Stimulated activated CD8-positive, alpha-beta memory T cell treated with anti-CD3 and anti-CD28 coated beads, Interleukin-7, amount 100 ng/mL, for 4 hours (primary cell): Measurements from ENCODE around the gene HNRNPAB.
"Not testable (repeated sequence)": the region's sequence is repeated elsewhere in the genome, so short reads cannot be mapped to it uniquely, and the experiment has no call there.

ENCODE experiments used
- DNase-seq, 2 donors: peaks; one replicate each; pipeline ENCODE4 v3.0.0-alpha.2; 2020; ENCODE audit warnings: low read depth in 2 of 2

The HNRNPAB gene

DNA sequence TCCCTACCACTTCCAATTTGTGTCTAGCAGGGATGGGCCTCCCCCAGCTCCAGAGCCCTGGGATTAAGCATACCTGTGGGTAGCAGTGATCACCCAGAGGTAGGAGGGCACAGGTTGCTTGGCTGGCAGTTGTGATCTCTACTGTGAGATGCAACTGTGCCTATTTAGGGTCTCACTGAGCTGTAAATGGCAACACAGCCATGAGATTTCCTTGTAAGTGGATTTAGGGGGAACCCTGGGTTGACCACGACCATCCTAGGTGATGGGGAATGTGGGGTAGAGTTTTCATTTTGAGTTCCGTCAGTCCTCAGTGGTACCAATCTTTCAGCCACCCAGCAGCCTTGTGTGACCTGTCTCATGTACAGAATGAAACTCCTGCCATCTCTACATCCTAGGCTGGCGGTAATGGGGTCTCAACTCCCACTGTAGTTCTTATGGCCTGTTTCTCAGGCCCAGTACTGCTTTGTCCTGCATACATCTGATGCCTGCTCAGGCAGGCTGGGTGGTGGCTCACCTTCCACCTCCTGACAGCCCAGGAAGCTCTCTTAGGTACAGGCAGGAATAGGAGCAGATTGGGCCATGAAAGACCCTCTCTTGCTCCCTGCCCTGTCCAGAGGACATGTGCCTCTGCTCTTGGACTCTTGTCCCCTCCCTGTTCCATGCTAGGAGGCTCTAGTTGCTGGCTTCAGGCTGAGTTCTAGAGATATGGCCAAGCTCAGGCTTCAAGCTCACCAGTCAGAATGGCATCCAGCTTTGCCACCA, 8.1 kb downstream of the HNRNPAB start:
- no peak for DNase-seq

DNA sequence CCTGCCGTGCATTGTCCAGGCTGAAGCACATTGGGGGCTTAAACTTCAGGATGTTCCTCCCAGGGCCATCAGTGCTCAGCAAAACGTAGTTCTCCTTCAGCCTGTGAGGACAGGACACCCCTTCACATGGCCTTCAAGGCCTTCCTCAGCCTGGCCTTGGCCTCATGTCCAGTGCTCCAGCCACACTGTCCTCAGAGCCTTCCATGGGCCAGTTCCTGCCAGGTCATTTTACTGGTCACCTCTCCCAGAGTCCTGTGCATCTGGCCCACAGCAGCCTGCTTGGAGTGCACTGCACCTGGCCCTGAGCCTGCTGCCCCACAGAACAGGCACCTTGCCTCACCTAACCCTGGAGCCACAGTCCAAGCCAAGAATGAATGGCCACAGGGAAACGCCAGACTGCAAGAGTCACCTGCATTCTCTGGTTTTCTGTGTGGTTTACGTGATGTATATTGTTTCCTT, 8.7 kb downstream of the HNRNPAB start:
- DNase-seq = no peak

DNA sequence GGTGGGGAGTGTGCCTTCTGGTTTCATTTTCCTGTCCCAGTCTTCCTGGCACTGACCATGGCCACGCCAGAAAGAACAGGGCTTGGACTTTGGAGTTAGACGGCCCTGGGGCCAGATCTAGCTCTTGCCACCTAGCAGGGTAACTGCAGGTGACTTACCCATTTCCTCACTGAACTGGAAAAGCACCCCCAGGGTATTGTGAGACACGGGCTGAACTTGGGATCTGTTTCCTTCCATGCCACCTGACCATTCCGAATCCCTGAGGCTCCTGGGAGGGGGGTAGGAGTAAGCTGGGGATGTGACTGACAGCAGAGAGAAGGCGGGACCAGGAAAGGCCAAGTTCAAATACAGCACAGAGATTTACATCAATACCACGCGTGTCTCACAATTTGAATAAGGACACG, 9.4 kb downstream of the HNRNPAB start:
- DNase-seq = no peak

DNA sequence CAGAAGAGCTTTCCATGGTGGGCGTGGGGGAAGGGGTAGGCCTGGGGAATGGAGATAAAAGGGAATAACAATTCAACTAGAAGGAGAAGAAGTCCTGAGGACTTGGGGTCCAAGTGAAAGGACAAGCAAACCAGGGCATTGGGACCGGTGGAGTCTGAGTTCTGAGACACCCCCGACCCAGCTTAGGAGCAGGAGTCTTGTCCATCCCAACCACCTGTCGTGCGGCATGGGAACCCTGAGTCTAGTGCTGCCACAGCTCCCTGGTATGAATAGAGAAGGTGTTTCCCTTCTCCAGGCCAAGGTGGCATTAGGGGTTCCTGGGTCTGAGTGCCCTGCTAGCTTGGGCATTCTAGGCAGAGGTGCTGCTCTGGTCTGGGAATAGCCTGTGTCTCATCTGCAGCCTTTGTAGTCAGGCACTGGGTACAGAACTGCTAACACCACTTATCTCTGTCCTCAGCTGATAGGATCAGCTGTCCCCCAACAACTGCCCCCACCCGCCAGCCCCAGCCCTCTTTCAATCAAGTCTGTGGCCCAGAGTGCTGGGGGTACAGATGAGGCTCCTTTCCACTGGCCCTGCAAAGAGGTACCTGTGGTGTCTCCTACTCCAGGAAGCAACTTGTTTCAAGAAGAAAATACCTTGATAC, 9.9 kb downstream of the HNRNPAB start:
- DNase-seq = no peak

DNA sequence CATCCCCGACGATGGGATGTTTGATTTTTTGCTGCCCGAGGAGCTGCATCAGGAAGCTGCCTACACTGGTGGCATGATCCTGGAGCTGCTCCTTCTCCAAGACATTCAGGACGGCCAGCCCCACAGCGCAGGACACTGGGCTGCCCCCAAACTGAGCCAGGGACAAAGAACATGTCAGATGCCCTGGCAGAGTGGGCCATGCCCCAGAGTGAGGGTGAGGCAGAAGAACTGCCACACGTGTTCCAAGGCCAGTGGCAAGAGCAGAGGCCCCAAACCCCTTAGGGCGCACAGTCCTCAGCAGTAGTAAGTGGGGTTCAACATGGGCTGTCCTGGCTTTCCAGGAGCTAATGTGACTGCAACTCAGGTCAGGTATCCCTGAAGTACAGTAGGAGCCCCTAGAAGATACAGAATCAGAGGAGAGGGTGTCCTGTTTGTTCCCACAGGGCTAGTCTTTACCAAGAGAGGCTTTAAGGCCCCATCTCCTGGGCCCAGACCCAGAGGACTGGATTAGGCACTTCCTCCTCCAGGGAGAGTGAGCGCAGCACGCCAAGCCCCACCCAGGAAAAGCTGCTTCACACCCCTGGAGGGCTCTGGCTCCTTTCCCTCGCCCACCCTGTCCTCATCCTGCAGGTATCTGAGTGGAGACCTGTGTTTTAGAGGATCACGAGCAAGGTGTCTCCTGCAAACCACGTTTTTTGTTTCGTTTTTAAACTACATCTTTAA, 11.1 kb downstream of the HNRNPAB start:
- DNase-seq = no peak

DNA sequence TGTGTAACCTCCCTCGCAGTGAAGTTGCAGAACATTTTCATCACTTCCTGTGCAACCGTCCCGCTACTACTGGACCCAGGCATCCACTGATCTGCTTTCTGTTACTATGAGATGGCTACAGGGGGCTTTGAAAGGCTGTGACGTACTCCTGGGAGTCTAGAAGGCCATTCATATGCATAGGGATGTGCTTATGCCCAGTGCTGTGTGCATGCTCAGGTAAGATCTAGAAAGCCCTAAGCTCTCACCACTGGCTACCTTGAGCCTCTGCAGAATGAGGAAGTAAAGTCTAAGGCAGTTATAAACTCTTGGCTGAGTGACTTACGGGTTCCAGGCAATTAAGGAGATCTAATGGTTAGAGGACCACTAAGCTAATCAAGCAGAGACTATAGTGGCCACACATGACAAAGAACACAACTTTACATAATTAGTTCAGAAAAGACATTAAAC, 11.8 kb downstream of the HNRNPAB start:
- DNase-seq = no peak

DNA sequence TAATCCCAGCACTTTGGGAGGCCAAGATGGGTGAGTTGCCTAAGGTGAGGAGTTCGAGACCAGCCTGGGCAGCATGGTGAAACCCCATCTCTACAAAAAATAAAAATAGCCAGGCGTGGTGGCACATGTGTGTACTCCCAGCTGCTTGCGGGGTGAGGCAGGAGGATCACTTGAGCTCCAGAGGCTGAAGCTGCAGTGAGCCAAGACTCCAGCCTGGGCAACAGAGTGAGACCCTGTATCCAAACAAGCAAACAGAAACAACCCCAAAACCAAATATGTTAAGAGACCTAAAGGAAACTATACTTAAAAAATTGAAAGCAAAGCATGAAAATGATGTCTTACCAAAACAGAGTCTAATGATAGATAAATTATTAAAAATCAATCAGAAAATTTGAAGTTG, 12.4 kb downstream of the HNRNPAB start:
- DNase-seq = no peak

DNA sequence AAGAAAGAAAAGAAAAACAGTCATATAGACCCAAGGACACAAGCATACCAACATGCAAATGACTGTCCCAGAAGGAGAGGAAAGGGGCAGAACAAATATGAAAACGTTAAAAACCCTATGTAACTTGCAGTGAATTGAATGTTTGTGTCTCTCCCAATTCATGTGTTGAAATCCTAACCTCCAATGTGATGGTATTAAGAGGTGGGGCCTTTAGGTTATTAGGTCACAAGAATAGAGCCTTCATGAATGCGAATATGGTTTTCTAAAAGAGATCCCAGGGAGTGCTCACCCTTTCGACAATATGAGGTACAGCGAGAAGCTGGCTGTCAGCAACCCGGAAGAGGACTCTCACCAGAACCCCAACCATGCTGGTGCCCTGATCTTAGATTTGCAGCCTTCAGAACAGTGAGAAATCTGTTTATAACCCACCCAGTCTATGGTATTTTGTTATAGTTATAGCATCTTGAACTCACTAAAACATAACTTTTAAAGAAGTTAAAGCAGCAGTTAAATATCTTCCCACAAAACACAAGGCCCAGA, 14.0 kb downstream of the HNRNPAB start:
- DNase-seq = no peak

DNA sequence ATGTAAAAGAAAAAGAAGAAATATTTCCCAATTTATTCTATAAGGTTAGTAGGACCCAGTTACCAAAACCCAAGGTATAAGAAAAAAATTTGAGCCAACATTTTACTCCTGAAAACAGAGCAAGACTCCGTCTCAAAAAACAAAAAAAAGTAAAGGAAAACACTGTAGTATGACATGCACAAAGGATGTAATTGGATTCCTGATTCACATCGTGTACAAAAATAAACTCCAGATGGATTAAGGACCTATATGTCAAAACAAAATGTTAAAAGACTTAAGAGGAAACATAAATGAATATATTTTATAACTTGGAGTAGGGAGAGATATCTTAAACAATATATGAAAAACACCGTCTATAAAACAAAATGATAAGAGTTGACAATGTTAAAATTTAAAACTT, 14.5 kb downstream of the HNRNPAB start:
- no peak for DNase-seq

DNA sequence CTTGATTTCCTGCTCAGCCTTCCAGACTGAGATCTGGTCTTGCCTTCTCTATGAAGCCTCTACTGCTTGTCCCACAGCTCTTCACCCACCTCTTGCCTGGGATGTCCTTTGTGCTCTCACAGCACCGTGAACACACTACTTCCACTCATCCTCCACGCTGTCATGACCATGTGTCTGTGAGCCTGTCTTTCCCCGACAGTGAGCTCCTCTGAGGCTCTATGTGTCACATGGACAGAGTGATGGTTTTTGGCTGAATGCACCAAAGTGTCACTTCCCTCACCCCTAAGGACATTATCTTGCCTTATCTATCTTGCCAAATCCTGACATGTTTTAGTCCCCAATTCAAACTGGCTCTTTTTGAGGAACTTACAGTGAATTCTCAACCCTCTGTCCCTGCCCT, 16.9 kb downstream of the HNRNPAB start:
- no peak for DNase-seq

DNA sequence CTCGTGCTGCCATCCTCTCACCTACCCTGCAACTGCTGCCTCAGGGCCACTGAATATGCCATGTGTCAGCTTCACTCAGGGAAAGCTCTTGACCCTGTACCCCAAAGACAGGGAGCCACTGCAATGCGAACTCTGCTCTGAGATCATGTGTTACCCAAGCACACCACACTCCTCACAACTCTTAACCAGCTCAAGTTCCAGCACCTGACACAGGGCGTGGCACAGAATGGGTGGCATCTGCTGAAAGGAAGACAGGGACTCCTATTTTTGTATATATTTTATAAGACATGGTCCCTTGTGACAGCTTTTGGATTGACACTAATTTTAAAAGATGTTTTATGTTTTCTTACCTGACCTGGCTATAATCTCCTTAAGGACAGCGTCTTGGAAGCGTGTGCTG, 17.5 kb downstream of the HNRNPAB start:
- DNase-seq = no peak

DNA sequence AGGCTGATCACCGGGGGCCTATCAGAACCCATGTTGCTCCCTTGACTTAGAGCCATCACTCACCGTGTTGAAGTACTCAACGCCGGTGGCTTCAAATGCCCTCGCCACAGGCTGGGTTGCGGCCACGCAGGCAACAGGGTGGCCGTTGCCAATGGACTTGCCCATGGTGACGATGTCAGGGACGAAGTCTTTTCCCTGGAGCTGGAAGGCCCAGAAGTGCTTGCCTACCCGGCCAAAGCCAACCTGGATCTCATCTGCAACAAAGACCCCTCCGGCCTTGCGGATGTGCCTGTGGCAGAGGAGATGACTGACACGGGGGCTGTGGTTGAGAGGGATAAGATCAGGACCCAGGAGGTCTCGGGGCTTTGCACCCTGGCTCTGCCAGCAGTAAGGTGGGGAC, 18.0 kb downstream of the HNRNPAB start:
- no peak for DNase-seq

DNA sequence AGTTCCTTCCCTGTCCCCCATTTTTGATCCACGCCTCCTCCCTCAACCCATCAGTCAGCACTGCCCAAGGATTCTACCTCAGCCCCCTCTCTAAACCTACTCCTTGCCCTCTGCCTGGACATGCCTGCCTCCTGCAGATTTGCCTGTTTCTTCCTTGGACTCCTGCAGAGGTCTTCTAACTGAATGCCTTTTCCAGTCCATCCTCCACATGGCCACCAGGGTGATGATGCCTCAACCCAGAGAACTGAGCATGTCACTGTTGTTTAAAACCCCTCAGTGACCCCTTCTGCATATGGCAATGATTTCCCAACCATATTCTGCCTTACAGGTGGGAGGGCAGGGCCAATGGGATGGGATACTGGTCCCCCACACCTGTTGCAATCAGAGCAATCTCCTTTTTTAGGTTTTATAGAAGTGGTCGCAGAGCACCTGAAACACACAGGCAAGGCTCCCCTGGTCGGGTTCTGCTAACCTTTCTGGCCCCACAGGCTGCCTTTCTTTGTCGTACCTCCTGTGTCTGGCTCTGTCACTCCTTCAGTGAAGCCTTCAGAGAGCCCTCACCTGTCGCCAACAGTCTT, 19.0 kb downstream of the HNRNPAB start:
- DNase-seq = no peak

DNA sequence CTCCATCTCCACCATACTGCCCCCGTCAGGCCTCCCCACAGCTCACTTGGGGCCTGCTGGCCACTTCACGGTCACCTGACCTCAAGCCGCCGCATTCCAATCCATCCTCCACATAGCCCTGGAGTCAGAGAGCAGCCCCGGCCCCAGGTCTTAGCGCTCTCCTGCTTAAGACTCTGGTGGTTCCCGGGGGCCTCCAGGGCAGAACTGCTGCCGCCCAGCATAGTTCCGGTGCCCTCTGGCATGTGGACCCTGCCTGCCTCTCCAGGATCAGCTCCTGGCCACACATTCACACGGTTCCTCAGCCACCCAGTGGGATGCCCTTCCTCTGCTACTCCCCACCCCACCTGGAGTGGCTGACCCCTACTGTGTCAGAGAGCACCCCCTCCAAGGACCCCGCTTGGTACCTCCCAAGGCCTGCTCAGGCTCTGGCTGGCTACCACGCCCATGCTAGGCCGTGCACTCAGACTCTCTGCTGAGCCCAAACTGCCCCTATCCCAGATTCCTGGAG, 19.5 kb downstream of the HNRNPAB start:
- no peak for DNase-seq

DNA sequence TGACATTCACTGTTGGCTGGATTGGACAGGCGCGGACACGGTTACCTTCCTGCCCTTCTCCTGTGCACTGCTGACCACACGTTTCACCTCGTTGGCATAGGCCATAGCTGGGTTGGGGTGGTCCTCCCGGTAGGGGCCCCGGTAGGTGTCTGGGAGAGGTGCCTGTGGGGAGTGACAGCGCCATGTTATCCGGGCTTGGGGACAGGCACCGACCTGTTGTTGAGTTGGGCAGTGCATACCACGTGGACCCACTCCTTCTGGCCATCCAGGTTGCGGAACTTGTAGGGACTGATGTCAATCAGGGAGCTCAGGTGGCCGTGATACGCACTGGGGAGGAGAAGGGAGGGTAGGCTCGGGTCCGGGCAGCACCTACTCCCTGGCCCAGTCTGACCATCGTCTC, 20.1 kb downstream of the HNRNPAB start:
- no peak for DNase-seq

DNA sequence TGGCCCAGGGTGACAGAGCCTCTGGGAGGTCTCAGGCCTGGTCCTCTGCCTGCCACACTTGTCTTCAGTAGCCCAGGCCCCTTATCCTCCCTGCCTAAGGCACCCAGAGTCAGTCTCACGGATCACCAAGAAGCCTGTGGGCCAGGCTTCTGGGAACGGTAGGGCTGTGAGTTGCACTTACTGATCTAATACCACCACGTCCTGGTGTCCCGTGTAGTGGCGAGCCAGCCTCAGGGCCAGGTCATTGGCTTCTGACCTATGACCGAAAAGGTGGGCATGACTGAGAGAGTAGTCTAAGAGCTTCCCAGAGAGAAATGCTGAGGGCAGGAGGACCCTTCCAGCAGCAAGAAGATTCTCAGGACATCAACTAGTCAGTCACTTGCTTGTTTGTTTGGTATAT, 20.8 kb downstream of the HNRNPAB start:
- no peak for DNase-seq

DNA sequence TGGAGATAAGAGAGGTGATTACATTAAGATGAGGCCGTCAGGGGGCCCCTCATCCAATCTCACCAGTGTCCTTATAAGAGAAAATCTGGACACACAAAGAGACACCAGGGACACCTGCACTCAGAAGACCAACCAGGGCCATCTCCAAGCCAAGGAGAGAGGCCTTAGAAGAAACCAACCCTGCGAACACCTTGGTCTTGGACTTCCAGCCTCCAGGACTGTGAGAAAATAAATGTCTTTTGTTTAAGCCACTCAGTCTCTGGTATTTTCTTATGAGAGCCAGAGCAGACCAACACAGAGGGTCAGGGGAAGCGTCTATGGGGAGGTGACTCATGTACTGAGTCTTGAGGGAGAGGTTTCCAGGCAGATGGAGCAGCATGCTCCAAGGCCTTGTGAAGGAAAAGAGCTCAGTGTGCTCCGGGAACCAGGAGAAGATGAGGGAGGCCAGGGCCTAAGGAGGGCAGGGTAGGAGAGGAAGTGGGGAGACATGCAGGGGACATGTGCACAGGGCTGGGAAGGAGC, 22.9 kb downstream of the HNRNPAB start:
- no peak for DNase-seq

DNA sequence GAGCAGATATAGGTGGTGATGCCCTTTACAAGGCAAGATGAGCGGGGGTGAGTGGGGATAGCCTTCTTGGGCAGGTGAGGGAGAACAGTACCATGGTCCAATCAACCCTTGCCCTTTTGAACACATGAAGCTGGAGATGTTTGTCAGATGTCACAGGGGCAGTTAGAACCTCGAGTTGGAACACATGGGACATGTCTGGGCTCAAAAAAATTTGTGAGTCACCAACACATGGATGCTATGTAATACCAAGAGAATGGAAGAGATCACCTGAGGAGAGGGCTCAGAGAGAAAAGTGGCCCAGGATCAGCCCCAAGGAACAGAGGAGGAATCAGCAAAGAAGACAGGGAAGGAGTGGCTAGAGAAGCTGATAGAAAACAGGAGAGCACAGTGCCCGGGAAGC, 23.6 kb downstream of the HNRNPAB start:
- DNase-seq = no peak

DNA sequence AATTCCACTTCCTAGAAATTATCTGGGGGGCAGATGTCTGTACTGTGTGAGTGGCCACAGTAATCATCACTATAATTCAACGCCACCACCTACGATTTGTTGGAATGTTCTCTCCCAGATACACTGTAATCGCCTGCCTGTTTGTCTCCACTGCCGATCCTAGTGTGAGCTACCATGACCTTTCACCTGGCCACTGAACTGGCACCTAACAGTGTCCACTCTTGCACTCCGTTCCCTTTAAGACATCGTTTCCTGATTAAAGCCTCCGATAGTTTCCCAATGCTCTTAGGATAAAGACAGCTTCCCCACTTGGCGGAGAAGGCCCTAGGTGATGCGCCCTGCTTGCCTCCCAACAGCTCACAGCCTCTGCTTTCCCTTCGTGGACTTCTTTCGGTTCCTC, 24.3 kb downstream of the HNRNPAB start:
- no peak for DNase-seq

DNA sequence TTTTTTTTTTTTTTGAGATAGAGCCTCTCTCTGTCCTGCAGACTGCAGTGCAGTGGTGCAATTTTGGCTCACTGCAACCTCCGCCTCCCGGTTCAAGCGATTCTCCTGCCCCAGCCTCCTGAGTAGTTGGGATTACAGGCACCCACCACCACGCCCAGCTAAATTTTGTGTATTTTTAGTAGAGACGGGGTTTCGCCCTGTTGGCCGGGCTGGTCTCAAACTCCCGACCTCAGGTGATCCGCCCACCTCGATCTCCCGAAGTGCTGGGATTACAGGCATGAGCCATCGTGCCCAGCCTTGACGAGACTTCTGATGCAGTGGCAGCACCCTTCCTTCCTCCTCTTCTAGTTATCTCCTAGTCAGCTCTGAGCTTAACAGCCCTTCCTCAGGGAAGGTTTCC, 24.8 kb downstream of the HNRNPAB start:
- DNase-seq = not testable (repeated sequence)

DNA sequence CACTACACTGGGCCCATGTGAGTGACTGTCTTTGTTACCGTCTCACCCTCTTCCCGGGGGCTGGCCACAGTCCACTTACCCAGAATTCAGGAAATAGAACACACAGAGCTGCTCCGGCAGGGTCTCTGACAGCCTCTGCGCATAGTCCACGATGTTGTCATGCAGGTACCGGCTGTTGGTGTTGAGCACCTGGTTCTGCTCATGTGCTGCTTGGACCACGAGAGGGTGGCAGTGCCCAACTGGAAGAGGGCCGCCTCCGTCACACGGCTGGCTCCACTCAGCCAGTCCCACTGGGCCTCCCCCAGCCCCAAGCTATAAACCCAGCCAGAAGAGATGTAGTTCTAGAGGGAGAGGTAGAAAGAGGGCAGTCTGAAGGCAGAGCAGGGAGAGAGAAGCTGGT, 25.5 kb downstream of the HNRNPAB start:
- DNase-seq = no peak
